Embryonic facial prominence (tissue), 1 donor: ENCODE measurements around the gene RPN2.

Source experiments
- DNase-seq: peaks from one replicate; pipeline ENCODE4 v3.0.0-alpha.2; 2016; ENCODE audit errors: extremely low spot score

The RPN2 gene

GRCh38 chr20:37218976-37219375 lies 39.8 kb downstream of the RPN2 start:
- no peak for DNase-seq

- no peak for DNase-seq
Observed at GRCh38 chr20:37219751-37220668, 40.9 kb downstream of the RPN2 start.

GRCh38 chr20:37220731-37221130 lies 41.6 kb downstream of the RPN2 start:
- no peak for DNase-seq

- DNase-seq, result no peak
Observed at GRCh38 chr20:37222086-37222485, 43.0 kb downstream of the RPN2 start.

GRCh38 chr20:37223053-37223452 lies 43.9 kb downstream of the RPN2 start:
- DNase-seq, result no peak

GRCh38 chr20:37225146-37225545 lies 46.0 kb downstream of the RPN2 start:
- no peak for DNase-seq

- no peak for DNase-seq
Observed at GRCh38 chr20:37226889-37227288, 47.8 kb downstream of the RPN2 start.

- DNase-seq, result no peak
Observed at GRCh38 chr20:37228082-37228481, 49.0 kb downstream of the RPN2 start.

- DNase-seq, result no peak
Observed at GRCh38 chr20:37228656-37229055, 49.5 kb downstream of the RPN2 start.

- no peak for DNase-seq
Observed at GRCh38 chr20:37229357-37229756, 50.2 kb downstream of the RPN2 start.

- DNase-seq, result no peak
Observed at GRCh38 chr20:37230200-37230599, 51.1 kb downstream of the RPN2 start.

- DNase-seq, result no peak
Observed at GRCh38 chr20:37231947-37232630, 53.0 kb downstream of the RPN2 start.

GRCh38 chr20:37233548-37234253 lies 54.6 kb downstream of the RPN2 start:
- no peak for DNase-seq

- DNase-seq, result no peak
Observed at GRCh38 chr20:37234254-37234581, 55.1 kb downstream of the RPN2 start.

GRCh38 chr20:37235065-37235464 lies 55.9 kb downstream of the RPN2 start:
- DNase-seq, result no peak

- no peak for DNase-seq
Observed at GRCh38 chr20:37236462-37236861, 57.3 kb downstream of the RPN2 start.

- no peak for DNase-seq
Observed at GRCh38 chr20:37237656-37238055, 58.5 kb downstream of the RPN2 start.

GRCh38 chr20:37238426-37238825 lies 59.3 kb downstream of the RPN2 start:
- DNase-seq, result no peak

GRCh38 chr20:37238935-37239451 lies 59.9 kb downstream of the RPN2 start:
- DNase-seq, result no peak

- DNase-seq, result no peak
Observed at GRCh38 chr20:37240337-37241067, 61.4 kb downstream of the RPN2 start.

- no peak for DNase-seq
Observed at GRCh38 chr20:37242503-37242902, 63.4 kb downstream of the RPN2 start.
